Measurements from ENCODE around the gene OR10H3.

DNA sequence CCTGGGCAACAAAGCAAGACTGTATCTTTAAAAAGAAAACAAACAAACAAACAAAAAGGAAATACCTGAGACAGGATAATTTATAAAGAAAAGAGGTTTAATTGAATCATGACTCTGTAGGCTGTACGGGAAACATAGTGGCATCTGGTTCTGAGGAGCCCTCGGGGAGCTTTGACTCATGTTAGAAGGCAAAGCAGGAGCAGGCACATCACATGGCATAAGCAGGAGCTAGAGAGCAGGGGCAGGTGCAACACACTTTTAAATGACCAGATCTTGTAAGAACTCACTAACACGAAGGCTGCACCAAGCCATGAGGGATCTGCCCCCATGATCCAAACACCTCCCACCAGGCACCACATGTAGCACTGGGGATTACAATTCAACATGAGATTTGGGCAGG, 23.1 kb upstream of the OR10H3 start:
- TF ChIP-seq ZBTB7A (IDR thresholded peaks at IDR 0.05; ENCODE audit: low read depth), result no peak
- TF ChIP-seq EP300 (IDR thresholded peaks at IDR 0.05; ENCODE audit: borderline replicate concordance), result no peak

Measured in Ishikawa (cell line).